Embryonic facial prominence (tissue), 1 donor: ENCODE results near the gene URB1.
"Not testable (repeated sequence)": the region's sequence is repeated elsewhere in the genome, so short reads cannot be mapped to it uniquely, and the experiment has no call there.

Source experiments
- DNase-seq: peaks from one replicate; pipeline ENCODE4 v3.0.0-alpha.2; 2016; ENCODE audit errors: extremely low spot score

Gene URB1

DNA sequence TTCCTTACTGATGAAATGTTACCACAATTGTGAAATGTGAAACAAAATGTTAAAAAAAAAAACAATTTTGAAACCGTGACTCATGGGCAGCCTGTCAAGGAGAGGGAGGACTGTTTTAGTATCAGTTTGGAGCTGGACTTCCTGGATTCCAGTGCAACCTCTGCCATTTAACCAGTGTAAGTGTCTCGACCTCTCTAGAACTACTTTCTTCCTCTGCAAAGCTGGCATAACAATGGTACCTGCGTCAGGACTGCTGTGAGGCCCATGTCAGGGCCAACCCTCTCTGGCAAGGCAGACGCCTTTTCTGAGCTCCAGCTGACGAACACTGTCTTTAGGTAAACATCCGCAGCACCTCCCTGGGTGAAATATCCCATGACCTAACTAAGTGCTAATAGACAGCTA, 20.9 kb downstream of the URB1 start:
- no peak for DNase-seq

GRCh38 chr21:32370998-32371766, 21.6 kb downstream of the URB1 start:
- no peak for DNase-seq

DNA sequence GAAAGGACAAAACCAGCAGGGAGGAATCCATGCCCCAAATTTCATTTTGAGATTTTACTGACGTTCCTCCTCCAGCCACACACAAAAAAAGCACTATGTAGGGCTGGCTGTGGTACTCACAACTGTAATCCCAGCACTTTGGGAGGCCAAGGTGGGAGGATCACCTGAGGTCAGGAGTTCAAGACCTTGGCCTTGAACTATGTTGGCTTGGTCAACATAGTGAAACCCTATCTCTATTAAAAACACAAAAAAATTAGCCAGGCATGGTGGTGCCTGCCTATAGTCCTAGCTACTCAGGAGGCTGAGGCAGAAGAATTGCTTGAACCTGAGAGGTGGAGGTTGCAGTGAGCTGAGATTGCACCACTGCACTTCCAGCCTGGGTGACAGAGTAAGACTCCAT, 23.9 kb downstream of the URB1 start:
- DNase-seq: not testable (repeated sequence)

DNA sequence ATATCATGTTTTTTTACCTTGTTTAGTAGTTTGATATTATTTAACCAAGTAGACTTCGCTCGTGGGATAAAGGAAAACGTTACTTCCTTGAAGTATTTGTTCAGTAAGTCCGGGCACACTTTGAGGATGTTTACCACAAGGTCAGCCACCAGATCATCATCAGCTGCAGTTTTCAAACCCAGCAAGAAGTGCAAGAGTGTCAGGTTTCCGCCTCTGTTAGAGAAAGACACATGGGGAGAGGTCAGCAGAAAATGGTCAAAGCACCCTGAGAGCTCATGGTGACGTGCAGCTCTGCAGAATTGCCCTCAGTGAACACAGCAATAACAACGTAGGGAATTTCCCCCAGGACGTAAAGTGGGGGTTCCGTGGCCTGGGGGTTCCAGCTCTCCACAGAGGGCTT, 24.4 kb downstream of the URB1 start:
- DNase-seq: no peak

- no peak for DNase-seq
Measured at GRCh38 chr21:32367158-32367557, 25.7 kb downstream of the URB1 start.

- DNase-seq: no peak
Measured at GRCh38 chr21:32366191-32366590, 26.6 kb downstream of the URB1 start.

- DNase-seq: no peak
Measured at GRCh38 chr21:32364796-32365195, 28.0 kb downstream of the URB1 start.

- DNase-seq: no peak
Measured at GRCh38 chr21:32364387-32364786, 28.4 kb downstream of the URB1 start.

DNA sequence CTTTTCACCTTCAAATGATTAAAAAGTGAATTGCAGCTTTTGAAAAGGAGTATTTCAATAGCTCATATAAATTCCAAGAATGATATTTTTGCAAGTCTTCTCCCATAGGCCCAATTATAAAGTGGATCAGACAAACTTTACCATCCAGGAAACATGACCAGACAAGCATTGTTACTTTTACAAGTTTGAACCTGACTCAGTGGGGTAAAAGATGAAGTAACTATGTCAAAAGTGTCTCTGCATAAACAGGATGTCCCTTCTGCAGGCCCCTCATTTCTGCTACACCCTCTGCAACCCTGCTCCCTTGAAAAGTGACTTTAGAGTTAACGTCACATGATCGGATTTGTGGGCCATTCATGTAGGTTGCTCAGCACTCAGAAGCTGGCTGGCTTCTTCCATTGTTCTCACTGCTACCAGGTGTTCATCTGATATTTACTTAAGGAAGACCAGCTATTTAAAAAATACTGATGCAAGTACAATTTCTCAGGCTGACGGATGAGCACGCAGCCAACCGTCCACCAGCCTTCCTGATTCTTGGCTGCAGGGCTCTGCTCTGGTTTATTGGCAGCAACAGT, 32.3 kb downstream of the URB1 start:
- no peak for DNase-seq

DNA sequence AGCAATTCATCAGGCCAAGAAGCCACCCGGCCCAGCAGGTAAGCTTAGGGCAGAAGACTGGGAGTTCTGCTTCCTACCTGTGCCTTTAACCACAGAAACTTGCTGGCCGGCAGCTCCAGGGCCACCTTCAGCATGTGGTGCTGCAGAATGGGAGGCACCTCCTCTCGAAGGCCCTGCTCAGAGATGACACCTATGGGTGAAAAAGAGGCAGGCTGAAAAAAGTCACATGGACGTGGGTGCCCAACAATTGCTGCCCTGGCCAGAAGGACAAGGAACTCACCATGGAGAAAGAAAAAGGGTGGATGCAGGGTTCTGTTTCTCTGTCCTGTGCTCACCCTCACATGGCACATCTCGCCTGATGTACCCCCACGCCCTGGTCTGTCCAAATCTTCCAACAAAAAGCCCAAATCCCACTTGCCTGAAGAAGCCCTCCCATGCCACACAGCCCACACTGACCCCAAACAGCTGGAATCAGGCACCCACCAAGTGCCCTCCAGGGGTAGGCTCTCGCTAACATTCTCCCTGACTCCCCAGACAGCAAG, 33.0 kb downstream of the URB1 start:
- no peak for DNase-seq

GRCh38 chr21:32356874-32357395, 35.9 kb downstream of the URB1 start:
- DNase-seq: no peak

DNA sequence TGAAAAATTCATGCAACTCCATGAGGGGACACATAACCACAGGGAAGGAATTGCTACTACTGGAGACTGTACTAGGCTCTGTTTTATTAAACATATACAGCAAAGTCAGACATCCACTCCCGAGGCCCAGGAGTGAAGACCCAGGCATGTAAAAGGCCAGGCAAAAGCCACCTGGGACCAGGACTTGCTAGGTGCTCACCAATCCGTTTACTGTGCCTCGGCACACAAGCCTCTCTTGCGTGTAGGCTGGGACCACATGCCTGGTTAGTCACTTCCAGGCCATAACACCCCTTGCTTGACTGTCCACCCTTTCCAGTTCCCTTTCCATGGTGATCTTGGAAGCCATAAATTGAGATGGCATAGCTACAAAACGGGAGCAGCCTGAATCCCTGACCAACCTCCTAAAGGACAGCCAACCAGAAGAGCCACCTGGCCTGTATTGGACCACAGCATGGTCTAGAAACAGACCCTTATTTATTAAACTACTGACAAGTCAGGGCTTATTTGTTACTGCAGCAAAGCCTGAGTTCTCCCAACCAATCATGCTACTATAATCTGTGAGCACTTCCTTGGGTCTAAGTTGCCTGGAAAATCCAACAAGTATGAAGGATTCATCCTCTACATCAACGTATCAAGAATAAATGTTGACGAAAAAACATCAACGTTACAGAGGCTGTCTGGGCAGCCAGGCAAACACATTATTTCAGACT, 39.7 kb downstream of the URB1 start:
- no peak for DNase-seq

- no peak for DNase-seq
Measured at GRCh38 chr21:32352526-32352925, 40.3 kb downstream of the URB1 start.

DNA sequence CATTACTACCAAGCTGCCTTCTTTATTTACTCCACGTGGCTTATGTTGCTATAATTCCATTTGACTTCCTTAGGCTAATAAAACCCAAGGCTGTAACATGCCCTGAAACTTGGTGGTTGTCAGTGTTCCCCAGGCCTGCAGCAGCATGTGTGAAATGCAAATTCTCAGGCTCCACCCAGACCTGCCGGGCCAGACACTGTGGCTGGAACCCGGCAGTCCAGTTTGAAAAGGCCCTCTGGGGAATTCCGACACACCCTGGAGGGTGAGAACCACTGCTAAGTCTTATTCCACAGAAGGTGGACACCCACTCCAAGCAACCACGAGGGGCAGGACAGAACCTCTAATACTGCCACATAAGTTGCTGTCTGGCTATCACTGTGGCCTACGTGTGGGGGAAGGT, 41.4 kb downstream of the URB1 start:
- DNase-seq: no peak

- no peak for DNase-seq
Measured at GRCh38 chr21:32350981-32351380, 41.8 kb downstream of the URB1 start.

DNA sequence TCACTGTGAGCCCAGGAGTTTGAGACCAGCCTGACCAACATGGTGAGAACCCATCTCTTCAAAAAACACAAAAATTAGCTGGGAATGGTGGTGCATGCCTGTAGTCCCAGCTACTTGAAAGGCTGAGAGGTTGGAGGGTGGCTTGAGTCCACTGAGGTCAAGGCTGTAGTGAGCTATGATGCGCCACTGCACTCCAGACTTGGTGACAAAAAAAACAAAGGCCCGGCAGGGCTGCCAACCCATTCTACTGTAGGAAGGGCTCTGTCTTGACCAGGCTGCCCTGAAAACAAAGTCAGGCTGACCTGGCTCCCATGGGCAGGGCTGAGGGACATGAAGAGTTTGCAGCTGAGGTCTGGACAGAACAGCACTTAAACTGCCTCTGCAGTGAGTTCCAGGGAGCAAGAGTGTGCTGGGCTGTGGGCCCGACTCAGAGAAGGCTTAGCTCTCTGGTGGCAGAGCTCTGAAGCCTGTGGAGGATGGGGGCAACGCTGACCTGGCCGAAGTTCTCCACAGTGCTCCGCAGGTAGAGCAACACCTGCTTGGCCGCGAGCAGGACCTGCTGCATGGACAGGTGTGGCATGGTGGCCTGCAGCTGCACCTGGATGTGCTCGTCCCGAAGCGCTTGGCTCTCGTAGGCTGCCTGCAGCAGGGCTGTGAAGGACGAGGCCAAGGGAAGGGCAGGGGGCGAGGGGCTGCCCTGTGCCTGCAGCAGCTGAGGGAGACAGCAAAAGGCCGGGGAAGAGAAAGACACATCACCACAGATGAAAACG, 42.4 kb downstream of the URB1 start:
- DNase-seq: no peak

GRCh38 chr21:32349333-32349944, 43.4 kb downstream of the URB1 start:
- DNase-seq: no peak

DNA sequence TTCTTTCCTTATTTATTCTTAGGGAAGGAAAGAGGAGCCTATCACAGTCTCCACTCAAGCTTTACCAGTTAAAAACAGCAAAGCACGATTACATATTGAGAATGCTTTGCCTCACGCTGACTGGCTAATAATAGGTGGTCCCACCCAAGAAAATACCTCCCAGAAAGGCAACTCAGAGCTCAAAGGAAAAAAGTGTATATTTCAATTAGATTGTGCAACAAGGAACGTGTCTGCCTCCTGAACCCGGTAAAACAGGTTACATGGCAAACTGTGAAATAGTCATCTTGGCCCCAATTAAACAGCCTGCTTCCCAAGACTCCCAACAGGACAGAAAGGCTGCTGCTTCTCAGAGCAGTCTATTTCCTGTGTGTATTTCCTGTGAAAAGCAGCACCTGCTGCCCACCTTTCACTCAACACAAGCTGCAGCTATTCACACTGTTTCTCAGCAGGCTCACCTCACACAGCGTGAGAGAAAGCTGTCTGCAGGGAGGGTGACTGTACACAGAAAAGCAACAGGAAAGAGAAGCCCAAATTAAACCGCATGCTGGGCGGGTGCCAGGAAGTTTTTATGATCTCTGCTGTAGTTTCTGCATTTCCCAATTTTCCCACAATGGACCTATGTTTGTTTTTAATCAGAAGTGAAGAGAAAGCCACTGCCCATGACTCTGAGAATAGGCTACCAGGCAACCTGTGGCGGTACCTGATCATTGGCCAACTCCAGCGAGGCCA, 44.0 kb downstream of the URB1 start:
- DNase-seq: no peak

GRCh38 chr21:32347977-32348376, 44.8 kb downstream of the URB1 start:
- DNase-seq: no peak

GRCh38 chr21:32347351-32347750, 45.5 kb downstream of the URB1 start:
- no peak for DNase-seq

DNA sequence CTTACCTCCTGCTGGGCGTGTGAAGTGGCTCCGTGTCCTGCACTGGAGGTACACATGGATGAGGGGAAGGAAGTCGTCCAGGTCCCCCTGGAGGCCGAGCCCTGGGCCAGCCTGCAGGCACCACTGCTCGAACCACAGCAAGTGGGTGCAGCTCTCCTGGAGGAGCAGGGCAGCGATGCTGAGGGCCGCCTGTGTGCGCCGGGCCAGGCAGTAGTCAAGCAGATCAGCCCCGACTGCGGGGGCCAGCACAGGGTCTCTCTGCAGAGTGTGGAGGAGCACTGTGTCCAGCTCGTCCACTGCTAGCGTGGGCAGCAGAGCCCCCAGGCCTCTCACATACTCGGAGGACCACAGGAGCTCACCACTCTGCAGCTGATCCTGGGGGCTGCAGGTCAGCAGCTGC, 45.9 kb downstream of the URB1 start:
- DNase-seq: no peak
